Astrocyte (in vitro differentiated cells and primary cell): Measurements from ENCODE around the gene RXFP2. TPM values are rescaled to one million over a fixed set of nuclear protein-coding genes. Genes with fewer than 3 reads are reported as not detected.

Experiments used
- DNase-seq: peaks from one replicate; pipeline ENCODE4 v3.0.0-alpha.2; 2010; ENCODE audit warnings: low read depth
- FAIRE-seq: peaks from 2 replicates; lab custom pipeline; 2011; peaks lifted over from hg19 to GRCh38; lab: Jason Lieb, UNC
- H2AFZ ChIP-seq: 2 replicates; pipeline ENCODE4 v1.6.0; 2012; ENCODE audit warnings: low read depth, low read length, inconsistent platforms
- H3K27ac ChIP-seq: 2 replicates; pipeline ENCODE4 v1.5.1; 2011; ENCODE audit warnings: low read depth, low read length, inconsistent platforms
- H3K27me3 ChIP-seq: 2 replicates; pipeline ENCODE4 v1.6.0; 2011; ENCODE audit warnings: low read length, inconsistent platforms; ENCODE audit not compliant: insufficient read depth
- H3K36me3 ChIP-seq: 2 replicates; pipeline ENCODE4 v1.5.1; 2011; ENCODE audit warnings: low read length, inconsistent platforms; ENCODE audit not compliant: insufficient read depth
- H3K4me1 ChIP-seq: 2 replicates; pipeline ENCODE4 v1.5.1; 2011; ENCODE audit warnings: low read length, inconsistent platforms; ENCODE audit not compliant: insufficient read depth
- H3K4me2 ChIP-seq: 2 replicates; pipeline ENCODE4 v1.6.0; 2012; ENCODE audit warnings: low read length, inconsistent platforms
- H3K4me3 ChIP-seq: 2 replicates; pipeline ENCODE4 v1.5.1; 2011; ENCODE audit warnings: low read depth, mild to moderate bottlenecking, low read length, inconsistent platforms; ENCODE audit not compliant: insufficient read depth
- H3K79me2 ChIP-seq: 2 replicates; pipeline ENCODE4 v1.6.0; 2012; ENCODE audit warnings: mild to moderate bottlenecking, low read length, inconsistent platforms; ENCODE audit not compliant: insufficient read depth
- H3K9ac ChIP-seq: 2 replicates; pipeline ENCODE4 v1.6.0; 2012; ENCODE audit warnings: mild to moderate bottlenecking, low read length, inconsistent platforms
- H3K9me3 ChIP-seq: 2 replicates; pipeline ENCODE4 v1.5.1; 2012; ENCODE audit warnings: low read depth, mild to moderate bottlenecking, low read length, inconsistent platforms; ENCODE audit not compliant: insufficient read depth
- H4K20me1 ChIP-seq: 2 replicates; pipeline ENCODE4 v1.6.0; 2012; ENCODE audit warnings: low read length, inconsistent platforms; ENCODE audit not compliant: insufficient read depth
- H3K27ac Mint-ChIP-seq: one replicate; pipeline ENCODE4 v1.8.0; 2021; ENCODE audit warnings: mild to moderate bottlenecking, mixed read lengths; ENCODE audit not compliant: unreplicated experiment
- H3K27me3 Mint-ChIP-seq: one replicate; pipeline ENCODE4 v1.8.0; 2021; ENCODE audit warnings: low read depth, mixed read lengths; ENCODE audit not compliant: unreplicated experiment
- H3K36me3 Mint-ChIP-seq: one replicate; pipeline ENCODE4 v1.8.0; 2021; ENCODE audit warnings: low read depth, mixed read lengths; ENCODE audit not compliant: unreplicated experiment
- H3K4me1 Mint-ChIP-seq: one replicate; pipeline ENCODE4 v1.8.0; 2021; ENCODE audit warnings: low read depth, mixed read lengths; ENCODE audit not compliant: unreplicated experiment
- H3K4me3 Mint-ChIP-seq: one replicate; pipeline ENCODE4 v1.8.0; 2021; ENCODE audit warnings: mild to moderate bottlenecking, moderate library complexity, mixed read lengths; ENCODE audit not compliant: unreplicated experiment
- H3K9me3 Mint-ChIP-seq: one replicate; pipeline ENCODE4 v1.8.0; 2021; ENCODE audit warnings: mild to moderate bottlenecking, mixed read lengths; ENCODE audit not compliant: unreplicated experiment
- EZH2 ChIP-seq: IDR thresholded peaks from 2 replicates; pipeline ENCODE4 v1.6.1; 2012; ENCODE audit warnings: mild to moderate bottlenecking, low read length, inconsistent platforms; ENCODE audit not compliant: insufficient read depth
- total RNA-seq: library from RNA; stranded (reverse); gene quantifications from 2 replicates; pipeline ENCODE4 v1.2.1, GENCODE V29; 2021
- TF ChIP-seq, protein P1 (sequence below): IDR thresholded peaks from 2 replicates; pipeline ENCODE4 v1.5.1; 2011; ENCODE audit warnings: low read depth, mild to moderate bottlenecking, inconsistent platforms, low read length, moderate library complexity; ENCODE audit not compliant: insufficient read depth

The RXFP2 gene
- total RNA-seq, 1 donor from 2014 or later = not detected

GRCh38 chr13:31850041-31850555 is 110.8 kb downstream of the RXFP2 start:
- Histone ChIP-seq H3K27ac (no peak overlapping the region), H3K4me3 (no peak overlapping the region), H3K79me2 (no peaks in the 10 kb centered on the region), H3K27me3 (peaks cover 7% of the 10 kb centered on the region), H4K20me1 (no peaks in the 10 kb centered on the region), H3K36me3 (no peaks in the 10 kb centered on the region), H3K9me3 (no peaks in the 10 kb centered on the region), H3K4me1 (peaks cover 3% of the 10 kb centered on the region), H3K4me2 (no peak overlapping the region), H2AFZ (no peak overlapping the region), H3K9ac (no peak overlapping the region)
- Mint-ChIP-seq H3K27me3 (peaks cover 21% of the 10 kb centered on the region), H3K4me1 (no peaks in the 10 kb centered on the region), H3K27ac (no peak overlapping the region), H3K9me3 (no peaks in the 10 kb centered on the region), H3K4me3 (no peak overlapping the region), H3K36me3 (peaks cover 1% of the 10 kb centered on the region)
- TF ChIP-seq, protein P1, sequence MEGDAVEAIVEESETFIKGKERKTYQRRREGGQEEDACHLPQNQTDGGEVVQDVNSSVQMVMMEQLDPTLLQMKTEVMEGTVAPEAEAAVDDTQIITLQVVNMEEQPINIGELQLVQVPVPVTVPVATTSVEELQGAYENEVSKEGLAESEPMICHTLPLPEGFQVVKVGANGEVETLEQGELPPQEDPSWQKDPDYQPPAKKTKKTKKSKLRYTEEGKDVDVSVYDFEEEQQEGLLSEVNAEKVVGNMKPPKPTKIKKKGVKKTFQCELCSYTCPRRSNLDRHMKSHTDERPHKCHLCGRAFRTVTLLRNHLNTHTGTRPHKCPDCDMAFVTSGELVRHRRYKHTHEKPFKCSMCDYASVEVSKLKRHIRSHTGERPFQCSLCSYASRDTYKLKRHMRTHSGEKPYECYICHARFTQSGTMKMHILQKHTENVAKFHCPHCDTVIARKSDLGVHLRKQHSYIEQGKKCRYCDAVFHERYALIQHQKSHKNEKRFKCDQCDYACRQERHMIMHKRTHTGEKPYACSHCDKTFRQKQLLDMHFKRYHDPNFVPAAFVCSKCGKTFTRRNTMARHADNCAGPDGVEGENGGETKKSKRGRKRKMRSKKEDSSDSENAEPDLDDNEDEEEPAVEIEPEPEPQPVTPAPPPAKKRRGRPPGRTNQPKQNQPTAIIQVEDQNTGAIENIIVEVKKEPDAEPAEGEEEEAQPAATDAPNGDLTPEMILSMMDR = no peak
- TF ChIP-seq EZH2 = no peak
- FAIRE-seq (no peak), DNase-seq (no peak)

DNA sequence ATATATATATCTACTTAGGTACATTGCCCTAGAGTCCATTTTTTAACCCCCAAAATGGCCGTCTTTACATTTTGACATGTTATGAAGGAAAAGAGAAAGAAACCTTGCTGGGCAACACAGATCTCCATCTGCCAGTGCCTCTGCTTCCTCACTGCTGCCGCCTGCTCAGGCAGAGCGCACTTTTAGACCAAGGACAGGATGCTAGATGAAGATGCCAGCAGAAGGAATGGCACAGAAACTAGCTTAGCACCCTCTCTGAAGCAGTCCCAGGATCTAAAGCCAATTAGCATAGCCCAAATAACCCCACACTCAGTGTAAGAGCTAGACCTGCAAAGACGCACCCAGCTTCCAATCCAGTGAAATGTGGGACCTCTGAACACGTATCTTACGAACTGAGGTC is 111.9 kb downstream of the RXFP2 start:
- Histone ChIP-seq H3K27me3 (peaks cover 7% of the 10 kb centered on the region), H3K4me3 (no peak overlapping the region), H3K4me1 (peaks cover 3% of the 10 kb centered on the region), H3K79me2 (no peaks in the 10 kb centered on the region), H3K9me3 (no peaks in the 10 kb centered on the region), H3K27ac (no peak overlapping the region), H3K9ac (no peak overlapping the region), H4K20me1 (no peaks in the 10 kb centered on the region), H3K36me3 (no peaks in the 10 kb centered on the region), H2AFZ (peak overlapping the region; percentile 20), H3K4me2 (no peak overlapping the region)
- Mint-ChIP-seq H3K9me3 (no peaks in the 10 kb centered on the region), H3K36me3 (peaks cover 1% of the 10 kb centered on the region), H3K27me3 (peaks cover 16% of the 10 kb centered on the region), H3K4me1 (no peaks in the 10 kb centered on the region), H3K4me3 (no peak overlapping the region), H3K27ac (no peak overlapping the region)
- TF ChIP-seq, protein P1 = no peak
- TF ChIP-seq EZH2 = no peak
- no peak for DNase-seq
- FAIRE-seq = no peak
